NCI-H2107 treated with DMSO at 0.1 percent for 48 hours (cell line): ENCODE data around the gene MYO1H.

Source experiments
- DNase-seq: peaks from one replicate; lab custom pipeline; 2025; ENCODE audit not compliant: unreplicated experiment; lab: John Stamatoyannopoulos, UW

The MYO1H gene

DNA sequence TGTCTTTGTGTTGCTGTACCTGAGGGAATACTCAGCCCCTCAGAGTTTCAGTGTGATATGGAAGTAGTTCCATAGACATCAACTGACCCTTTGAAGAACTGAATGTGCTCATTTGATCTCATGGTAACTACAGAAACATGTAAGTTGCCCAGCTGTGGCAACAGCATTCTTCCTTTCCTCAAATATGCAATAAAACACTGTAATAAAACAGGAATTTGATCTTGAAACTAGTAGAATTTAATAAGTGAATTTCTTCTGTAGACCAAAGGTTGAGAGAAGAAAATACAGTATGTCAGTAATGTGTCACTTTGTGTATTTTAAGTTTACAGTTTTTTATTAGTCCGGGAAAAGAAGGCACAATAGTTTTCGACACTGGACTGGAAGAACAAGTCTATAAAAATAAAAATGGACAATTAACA is 97.5 kb downstream of the MYO1H start:
- no peak for DNase-seq

DNA sequence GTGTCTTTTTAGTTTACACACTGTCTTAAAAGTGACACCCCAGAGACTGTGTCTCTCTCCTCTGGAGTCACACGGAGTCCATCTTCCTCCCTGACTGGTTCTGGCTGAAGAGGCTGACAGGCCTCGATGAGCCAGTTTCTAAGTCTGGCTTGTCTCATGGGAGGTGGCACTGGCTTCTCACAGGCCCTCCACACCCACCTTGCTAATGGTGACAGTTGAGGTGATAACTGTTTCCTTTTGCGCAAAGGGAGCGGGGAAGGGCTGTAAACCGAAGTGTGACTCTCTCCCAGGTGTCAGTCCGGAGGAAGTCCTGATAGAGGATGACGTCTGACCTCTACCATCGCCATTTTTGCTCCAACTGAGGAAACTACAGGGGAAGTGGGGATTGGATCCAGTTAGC is 99.2 kb downstream of the MYO1H start:
- DNase-seq = no peak

DNA sequence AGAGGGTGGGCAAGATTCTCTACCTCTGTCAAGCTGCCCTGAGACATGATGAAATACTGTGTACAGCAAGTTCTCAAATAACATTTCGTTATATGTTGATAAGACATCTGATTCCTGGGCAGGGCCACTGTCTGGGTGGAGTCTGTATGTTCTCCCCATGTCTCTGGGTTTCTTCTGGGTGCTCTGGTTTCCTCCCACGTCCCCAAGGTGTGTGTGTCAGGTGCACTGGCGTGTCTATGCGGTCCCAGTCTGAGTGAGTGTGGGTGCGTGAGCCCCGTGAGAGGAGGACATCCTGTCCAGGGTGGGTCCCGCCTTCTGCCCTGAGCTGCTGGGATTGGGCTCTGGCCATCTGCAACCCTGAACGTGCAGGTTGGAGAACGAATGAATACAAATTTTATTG is 99.8 kb downstream of the MYO1H start:
- peak; percentile 31 for DNase-seq

DNA sequence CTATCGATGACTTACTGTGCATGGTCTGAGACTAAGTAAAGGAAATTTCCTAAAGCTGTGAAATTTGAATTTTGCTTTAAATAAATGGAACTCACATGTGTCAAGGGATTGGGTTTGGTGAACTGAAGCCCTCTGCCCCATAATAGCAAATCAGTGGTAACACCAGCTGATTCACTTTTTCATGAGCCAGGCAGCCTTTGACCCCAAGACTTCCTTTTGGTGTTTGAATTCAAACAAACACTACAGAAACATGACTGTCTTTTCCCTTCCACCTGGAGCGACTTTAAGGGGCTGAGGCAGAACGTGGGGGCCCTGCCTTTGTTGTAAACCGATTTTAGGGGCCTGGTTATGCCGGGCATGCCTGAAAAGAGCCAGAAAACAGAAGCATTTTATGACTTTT is 100.6 kb downstream of the MYO1H start:
- DNase-seq = no peak

GRCh38 chr12:109448707-109449390 is 101.1 kb downstream of the MYO1H start:
- DNase-seq = no peak

DNA sequence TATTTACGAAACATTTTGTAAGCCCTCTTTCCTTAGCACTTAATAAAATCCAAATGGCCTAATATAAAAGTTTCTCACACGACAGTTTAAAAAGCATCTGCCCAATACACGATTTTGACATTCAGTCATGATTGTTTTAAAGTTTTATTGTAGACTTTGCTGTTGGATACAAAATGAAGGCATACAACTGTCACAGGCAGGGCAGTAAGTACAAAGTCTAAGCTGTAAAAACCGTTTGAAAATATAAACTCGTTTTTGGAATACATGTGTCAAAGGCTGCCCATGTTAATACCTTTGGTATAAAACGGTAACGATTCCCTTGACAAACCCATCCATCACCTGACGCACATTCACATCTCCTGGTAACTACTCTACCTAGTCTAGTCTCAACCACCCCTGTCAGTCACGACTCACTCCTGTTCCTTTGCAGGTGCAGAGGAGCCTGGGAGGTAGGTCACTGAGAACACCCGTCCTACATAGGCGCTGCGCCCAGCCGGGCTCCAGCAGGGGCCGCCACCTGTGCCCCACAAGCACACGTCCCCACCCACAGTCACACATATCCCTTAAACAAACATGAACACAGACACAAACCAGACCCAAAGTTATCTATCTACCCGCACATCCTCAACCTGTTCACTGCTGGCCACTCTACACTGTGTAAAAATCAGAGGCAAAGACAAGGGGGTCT is 102.3 kb downstream of the MYO1H start:
- no peak for DNase-seq

DNA sequence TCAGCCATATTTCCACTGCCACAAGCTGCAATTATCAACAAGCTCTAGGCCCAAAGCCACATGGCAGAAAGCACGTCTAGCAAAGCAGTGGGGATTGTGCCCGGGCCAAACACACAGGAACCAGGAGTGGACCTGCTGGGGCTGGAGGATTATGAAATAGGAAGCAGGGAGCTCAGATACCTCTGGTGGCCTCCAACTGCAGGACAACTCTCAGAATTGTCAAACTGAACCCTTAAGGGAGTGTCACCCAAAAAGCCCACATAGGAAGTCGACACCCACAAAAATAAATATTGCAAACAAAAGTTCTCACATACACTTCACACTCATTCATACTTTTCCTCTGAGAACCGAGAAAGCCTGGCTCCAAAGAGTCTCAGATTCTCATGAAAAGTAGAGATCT is 103.3 kb downstream of the MYO1H start:
- no peak for DNase-seq

- DNase-seq = no peak
Observed at GRCh38 chr12:109451400-109451799, 103.7 kb downstream of the MYO1H start.

GRCh38 chr12:109452489-109452888 is 104.8 kb downstream of the MYO1H start:
- DNase-seq = no peak

GRCh38 chr12:109455706-109456105 is 108.0 kb downstream of the MYO1H start:
- DNase-seq = no peak

GRCh38 chr12:109458086-109458485 is 110.4 kb downstream of the MYO1H start:
- no peak for DNase-seq

DNA sequence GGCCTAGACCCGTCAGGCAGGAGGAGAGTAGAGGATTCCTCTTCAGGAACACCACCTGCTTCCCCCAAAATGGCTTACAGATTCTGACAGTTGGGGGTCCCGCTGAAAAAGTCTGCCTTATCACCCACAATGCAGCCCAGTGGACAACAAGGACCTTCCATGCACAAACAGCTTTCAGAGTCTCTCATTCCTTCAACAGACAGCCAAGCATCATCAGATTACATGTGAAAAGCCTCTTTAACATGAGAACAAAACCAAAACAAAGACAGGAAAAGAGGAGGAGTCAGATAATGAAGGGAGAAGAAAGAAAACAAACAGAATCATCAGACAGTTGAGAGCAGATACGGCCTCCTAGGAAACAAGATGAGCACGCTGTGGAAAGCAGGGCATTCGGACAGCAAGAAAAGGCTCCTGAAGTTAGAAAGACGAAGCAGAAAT is 111.1 kb downstream of the MYO1H start:
- DNase-seq = peak; percentile 13

DNA sequence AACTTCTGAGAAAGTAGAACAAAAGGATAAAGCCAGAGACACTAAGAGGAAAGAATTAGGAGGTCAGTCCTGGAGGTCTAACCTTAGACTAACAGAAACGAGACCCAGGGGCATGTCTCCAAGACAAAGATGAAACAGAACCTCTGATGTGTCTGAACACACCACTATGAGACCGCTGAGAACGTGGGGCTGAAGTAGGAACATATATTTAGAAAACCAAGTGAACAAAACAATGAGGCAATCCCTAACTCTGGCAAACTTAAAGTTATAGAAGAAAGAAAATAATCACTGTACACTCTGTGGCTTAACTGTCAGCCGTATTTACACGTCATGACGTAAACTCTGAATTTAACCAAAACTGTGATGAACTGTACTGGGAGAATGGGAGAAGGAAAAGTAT is 111.5 kb downstream of the MYO1H start:
- no peak for DNase-seq

GRCh38 chr12:109460538-109460937 is 112.8 kb downstream of the MYO1H start:
- DNase-seq = no peak

DNA sequence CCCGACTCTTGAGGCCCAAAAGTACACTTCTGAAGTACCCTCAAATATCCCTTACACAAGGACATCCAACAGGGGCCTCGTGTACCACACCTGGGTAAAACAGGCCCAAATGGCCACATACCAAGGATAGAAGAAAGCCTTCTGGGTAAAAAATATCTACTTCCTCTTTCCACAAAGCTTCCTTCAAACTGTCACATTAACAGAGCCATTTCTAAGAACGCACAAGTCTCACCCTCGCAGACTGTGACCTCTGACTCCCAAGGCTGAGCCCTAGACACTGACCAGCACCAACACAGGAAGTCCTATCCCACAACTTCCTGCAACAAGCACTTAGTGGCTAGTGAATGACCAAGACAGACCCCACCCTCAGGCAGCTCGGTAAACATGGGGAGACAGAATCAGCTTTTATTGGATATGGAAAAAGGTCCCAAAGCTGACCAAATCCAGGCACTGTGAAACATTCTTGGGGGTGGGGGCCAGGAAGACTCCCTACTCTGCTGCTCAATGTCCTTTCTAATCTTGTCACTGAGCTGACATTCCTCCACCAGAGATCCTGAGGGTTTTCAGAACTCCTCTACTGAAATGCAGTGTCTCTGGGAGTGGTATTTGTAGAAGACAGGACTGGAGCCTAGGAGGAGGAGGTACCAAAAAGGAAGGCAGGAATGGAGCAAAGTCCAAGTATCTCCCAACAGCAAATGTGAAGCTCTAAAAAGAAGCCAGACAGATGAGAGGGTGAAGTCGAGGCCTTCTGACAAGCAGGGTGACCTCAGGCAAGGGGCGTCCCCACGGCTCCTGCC is 113.5 kb downstream of the MYO1H start:
- DNase-seq = no peak

- DNase-seq = no peak
Observed at GRCh38 chr12:109461846-109462756, 114.4 kb downstream of the MYO1H start.

- peak; percentile 22 for DNase-seq
Observed at GRCh38 chr12:109462868-109463692, 115.4 kb downstream of the MYO1H start.

GRCh38 chr12:109463756-109464155 is 116.1 kb downstream of the MYO1H start:
- DNase-seq = no peak

- DNase-seq = no peak
Observed at GRCh38 chr12:109464642-109465351, 117.1 kb downstream of the MYO1H start.
